K562 treated with DMSO at 1 percent for 4 hours (cell line): ENCODE results near the gene TAGLN3. TPM values are rescaled to one million over a fixed set of nuclear protein-coding genes. Genes with fewer than 3 reads are reported as not detected.

Experiments used
- total RNA-seq: library from RNA; unstranded; fragments of 300-600 nt; gene quantifications from 2 replicates; pipeline ENCODE4 v1.2.3, GENCODE V29; 2022; ENCODE audit not compliant: insufficient read depth

Gene TAGLN3
- total RNA-seq: not detected in 2 replicates

GRCh38 chr3:111998636-111999483, at the start of gene TAGLN3:
TAGLN3 (plus strand) TSS chr3:111998922; CDS start chr3:111999423, 501 bp downstream.

GRCh38 chr3:111978583-111979433, 19.9 kb upstream of the TAGLN3 start, which contains the start of gene ABHD10:
ABHD10 (plus strand) TSS chr3:111979026; CDS start chr3:111979062, 36 bp downstream.

GRCh38 chr3:112034436-112034835, 35.7 kb downstream of the TAGLN3 start, which contains the start of gene TMPRSS7:
TMPRSS7 (plus strand) TSS chr3:112034736; CDS start chr3:112034846, 110 bp downstream.

Other genes starting within 250 kb of the TAGLN3 start
- gene PHLDB2, start 139.7 kb upstream of the TAGLN3 start, total RNA-seq: not detected in 2 replicates
- 10.2 and 15.1 TPM in 2 replicates for gene ABHD10, start 19.9 kb upstream of the TAGLN3 start, total RNA-seq
- not detected in 2 replicates for gene TMPRSS7, start 35.8 kb downstream of the TAGLN3 start, total RNA-seq
- 0.75 and 1.2 TPM in 2 replicates for gene C3orf52, start 87.5 kb downstream of the TAGLN3 start, total RNA-seq
- 0.40 TPM in 1 of 2 replicates, not detected in the other for gene GCSAM, start 134.3 kb downstream of the TAGLN3 start, total RNA-seq